ENCODE measurements around the gene CTDP1.

- TF ChIP-seq ZFP30 (CRISPR knock-in tag; IDR thresholded peaks at IDR 0.05) = no peak
- no peak for TF ChIP-seq CREB5 (CRISPR knock-in tag; IDR thresholded peaks at IDR 0.05; ENCODE audit: low read depth)
- no peak for TF ChIP-seq BACH2 (CRISPR knock-in tag; IDR thresholded peaks at IDR 0.05; ENCODE audit: borderline replicate concordance)
- TF ChIP-seq TSHZ2 (CRISPR knock-in tag; IDR thresholded peaks at IDR 0.05) = no peak
- no peak for TF ChIP-seq PATZ1 (CRISPR knock-in tag; IDR thresholded peaks at IDR 0.05; ENCODE audit: borderline replicate concordance)
- TF ChIP-seq ISL1 (CRISPR knock-in tag; IDR thresholded peaks at IDR 0.05) = no peak
- no peak for TF ChIP-seq ARNTL (CRISPR knock-in tag; IDR thresholded peaks at IDR 0.05; ENCODE audit: borderline replicate concordance, low read depth)
- TF ChIP-seq ZFP3 (CRISPR knock-in tag; IDR thresholded peaks at IDR 0.05) = no peak
- TF ChIP-seq RARB (CRISPR knock-in tag; IDR thresholded peaks at IDR 0.05) = no peak
- TF ChIP-seq ZC3H10 (CRISPR knock-in tag; IDR thresholded peaks at IDR 0.05) = no peak
- TF ChIP-seq TCF4 (CRISPR knock-in tag; IDR thresholded peaks at IDR 0.05; ENCODE audit: borderline replicate concordance) = no peak
Measured at GRCh38 chr18:79792988-79793355, 113.4 kb downstream of the CTDP1 start.
